K562 (cell line): ENCODE data around the gene DNAH3. TPM values are rescaled to one million over a fixed set of nuclear protein-coding genes. Genes with fewer than 3 reads are reported as not detected.

ENCODE experiments used
- KDM1A ChIP-seq, 2 experiments: fragments of 450-650 bp; IDR thresholded peaks; 2 replicates each; pipeline ENCODE4 v1.6.1; 2016; ENCODE audit warnings: mild to moderate bottlenecking in 2 of 2
- MITF ChIP-seq: IDR thresholded peaks from 2 replicates; pipeline ENCODE4 v1.6.1; 2014; ENCODE audit warnings: antibody characterized with exemption
- NFIC ChIP-seq: fragments of 450-650 bp; IDR thresholded peaks from 2 replicates; pipeline ENCODE4 v1.6.1; 2017; ENCODE audit warnings: mild to moderate bottlenecking, inconsistent platforms
- REST ChIP-seq, 2 experiments: fragments of 450-650 bp; formaldehyde crosslinking in 1 of 2; IDR thresholded peaks; 2 replicates each; pipeline versions ENCODE4 v1.4.0 to v1.6.1; 2014 to 2020; ENCODE audit warnings: mild to moderate bottlenecking in 2 of 2, borderline replicate concordance in 1 of 2, low read depth in 1 of 2
- TRIM25 ChIP-seq: fragments of 450-650 bp; IDR thresholded peaks from 2 replicates; pipeline ENCODE4 v1.7.0; 2016; ENCODE audit warnings: borderline replicate concordance
- polyA plus RNA-seq, 8 experiments: library from polyadenylated mRNA; depleted of rRNA in 4 of 8; stranded (reverse) in 5 of 8; unstranded in 3 of 8; fragments of >200 nt; fragmentation: Nextera tagmentation in 2 of 8; fragmentation: Illumina TruSeq in 1 of 8; extraction: Ambion mirVana in 2 of 8; extraction: Trizol in 1 of 8; gene quantifications; 2 replicates each; pipeline versions ENCODE4 v1.2.1 to v1.2.3, GENCODE V29; 2011 to 2014; ENCODE audit warnings: inconsistent platforms in 1 of 8, missing spikeins in 1 of 8
- total RNA-seq, 7 experiments: library from RNA; depleted of rRNA in 6 of 7; stranded (reverse); fragments of >200 nt in 6 of 7; fragmentation: Illumina TruSeq in 2 of 7; extraction: Trizol in 2 of 7; gene quantifications; 2 replicates each; pipeline versions ENCODE4 v1.2.1 to v1.2.3, GENCODE V29; 2011 to 2021; ENCODE audit warnings: low replicate concordance in 1 of 7

DNAH3 gene
- total and polyA plus RNA-seq, 9 of the 15 experiments (the other 6 are each of a cell fraction or from before 2014, with no cell fraction given): 0.32 to 0.84 (median 0.44) TPM

GRCh38 chr16:20918486-20919239 is 232.0 kb downstream of the DNAH3 start (continued):
- TF ChIP-seq MITF (no peak), NFIC (peak; percentile 88), TRIM25 (no peak), KDM1A (IDR thresholded peaks at IDR 0.05) (peak; percentile 51 to 83; a peak in 3 of 4 replicates), REST (IDR thresholded peaks at IDR 0.05; ENCODE audit: borderline replicate concordance) (peak; percentile 48; the same call in 1 of the 2 replicates), REST (CRISPR knock-in tag; IDR thresholded peaks at IDR 0.05; ENCODE audit: low read depth) (no peak)
